Measurements from ENCODE around the gene PFDN2. TPM values are rescaled to one million over a fixed set of nuclear protein-coding genes. Genes with fewer than 3 reads are reported as not detected.

The PFDN2 gene
- total RNA-seq, 2 experiments from 2014 or later: 76.6 to 78.8 TPM

DNA sequence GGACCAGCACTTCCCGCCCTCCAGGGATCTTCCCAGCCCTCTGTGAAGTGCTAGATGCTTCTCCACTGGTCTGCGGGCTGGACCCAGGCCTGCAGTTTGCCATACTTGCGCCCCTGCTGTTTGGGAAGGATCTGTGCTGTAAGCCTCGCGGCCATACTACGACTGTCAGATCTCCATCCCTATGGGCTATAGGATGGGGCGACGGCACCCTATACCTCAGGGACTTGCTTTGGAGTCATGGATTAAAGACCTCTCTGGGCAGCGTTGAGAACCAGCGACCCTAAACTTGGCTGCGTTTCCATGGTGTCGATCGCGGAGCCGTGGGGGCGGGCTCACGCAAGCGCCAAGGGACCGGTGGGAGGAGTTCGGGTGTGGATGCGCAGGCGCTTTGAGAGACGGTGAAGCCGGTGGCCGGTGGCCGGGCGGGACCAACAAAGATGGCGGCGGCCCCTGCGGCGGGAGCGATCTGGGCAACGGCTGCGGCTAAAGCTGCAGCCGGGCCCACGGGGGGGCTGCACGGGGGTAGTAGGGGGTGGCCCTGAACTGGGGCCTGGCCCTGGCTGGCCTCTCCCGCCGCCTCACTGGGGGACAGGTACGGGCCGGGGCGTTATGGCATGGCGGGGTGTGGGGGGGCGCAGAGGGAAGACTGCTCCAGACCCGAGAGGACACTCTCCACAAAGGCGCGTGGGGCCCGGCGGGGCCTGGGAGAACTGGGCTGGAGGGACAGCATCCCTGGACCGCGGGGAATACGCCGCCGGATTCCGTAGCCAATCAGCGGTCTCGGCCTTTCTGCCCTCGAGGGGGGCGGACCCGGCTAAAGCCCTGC, 41.5 kb upstream of the PFDN2 start, which contains the start of gene USP21:
USP21 (plus strand) TSS at position 414 of the 826 bp plus-strand sequence. CDS start 1,141 bp downstream, outside the sequence.
- peaks cover 64% of the 10 kb centered on the region for H3K36me3 Mint-ChIP-seq (ENCODE audit: low read depth)
- H3K9me3 Mint-ChIP-seq: no peaks in the 10 kb centered on the region
- peak; percentile 93 for DNase-seq
- ChIA-PET CTCF (interaction anchor here (1.0 to 1.8 kb wide), 3 partner anchors 8 to 42 kb away, joined by 3 to 5 read pairs (median 3); partner anchors contain the start of genes NIT1 and PFDN2), POLR2A (interaction anchor here (1.1 to 2.0 kb wide), 3 partner anchors 18 to 43 kb away, joined by 3 to 9 read pairs (median 4); partner anchors contain the start of genes B4GALT3 and NDUFS2)
- peak within 1 kb of the TSS; percentile 92 for H3K4me3 Mint-ChIP-seq
- H3K27ac Mint-ChIP-seq: peak within 1 kb of the TSS; percentile 87
- no peaks in the 10 kb centered on the region for H3K27me3 Mint-ChIP-seq
- H3K4me1 Mint-ChIP-seq: peaks cover 69% of the 10 kb centered on the region

DNA sequence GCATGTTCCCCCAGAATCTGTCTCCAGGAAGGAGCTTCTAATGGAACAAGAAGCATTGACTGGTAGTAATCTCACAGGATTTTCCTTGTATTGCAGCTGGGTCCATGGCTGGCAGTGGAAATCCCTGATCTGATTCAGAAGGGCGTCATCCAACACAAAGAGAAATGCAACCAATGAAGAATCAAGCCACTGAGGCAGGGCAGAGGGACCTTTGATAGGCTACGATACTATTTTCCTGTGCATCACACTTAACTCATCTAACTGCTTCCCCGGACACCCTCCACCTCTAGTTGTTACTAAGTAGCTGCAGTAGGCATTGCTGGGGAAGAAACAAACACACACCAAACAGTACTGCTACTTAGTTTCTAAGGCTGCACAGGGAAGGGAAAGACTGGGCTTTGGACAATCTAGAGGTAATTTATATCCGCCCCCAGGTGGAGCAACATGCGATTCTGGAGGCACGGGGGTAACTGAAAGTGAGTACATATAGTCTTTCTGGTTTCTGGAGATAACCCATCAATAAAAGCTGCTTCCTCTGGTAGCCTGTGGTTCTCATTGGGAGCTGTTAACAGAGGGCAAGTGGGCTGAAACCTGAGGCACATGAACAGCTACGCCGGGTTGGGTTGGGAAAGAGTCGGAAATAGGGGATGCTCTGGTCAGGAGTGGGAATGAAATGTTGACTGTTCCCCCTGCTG, 40.6 kb upstream of the PFDN2 start:
- peak overlapping the region; percentile 87 for H3K27ac Mint-ChIP-seq

DNA sequence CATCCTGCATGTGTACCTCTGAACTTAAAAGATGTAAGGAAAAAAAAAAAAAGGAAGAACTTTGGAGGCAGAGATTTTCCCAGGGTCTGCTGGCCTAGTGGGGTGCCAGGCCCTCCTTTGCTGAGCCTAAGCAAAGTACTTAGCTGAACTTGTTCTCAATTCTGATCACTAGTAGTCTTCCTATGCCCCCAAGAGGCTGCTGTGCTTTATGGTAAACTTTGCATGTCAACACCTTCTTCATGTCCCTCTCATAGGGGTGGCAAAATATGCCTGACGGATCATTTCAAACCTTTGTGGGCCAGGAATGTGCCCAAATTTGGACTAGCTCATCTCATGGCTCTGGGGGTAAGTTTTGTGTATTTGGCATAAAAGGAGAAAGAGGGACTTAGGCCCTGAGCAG, 40.0 kb upstream of the PFDN2 start:
- ChIA-PET CTCF (interaction anchor here (0.8 to 2.1 kb wide), 9 partner anchors 8 to 224 kb away, joined by 3 to 15 read pairs (median 3); partner anchors contain the start of genes DEDD, NIT1, PFDN2 and PPOX), POLR2A (interaction anchor here (1.0 to 2.0 kb wide), 3 partner anchors 9 to 44 kb away, joined by 4 to 16 read pairs (median 9); partner anchors contain the start of genes B4GALT3, NDUFS2 and PPOX)
- Mint-ChIP-seq H3K9me3 (no peaks in the 10 kb centered on the region), H3K27ac (peak overlapping the region; percentile 12), H3K4me1 (peaks cover 63% of the 10 kb centered on the region), H3K27me3 (no peaks in the 10 kb centered on the region), H3K36me3 (ENCODE audit: low read depth) (peaks cover 52% of the 10 kb centered on the region), H3K4me3 (no peak overlapping the region)
- no peak for DNase-seq

More for the DNA sequence above, 40.6 kb upstream of the PFDN2 start:
- Mint-ChIP-seq H3K36me3 (ENCODE audit: low read depth) (peaks cover 58% of the 10 kb centered on the region), H3K27me3 (no peaks in the 10 kb centered on the region), H3K4me1 (peaks cover 68% of the 10 kb centered on the region), H3K9me3 (no peaks in the 10 kb centered on the region), H3K4me3 (peak overlapping the region; percentile 92)
- ChIA-PET CTCF (interaction anchor here (0.8 to 1.8 kb wide), 8 partner anchors 9 to 224 kb away, joined by 3 to 5 read pairs (median 3); partner anchors contain the start of genes DEDD, NIT1, PFDN2 and TOMM40L), POLR2A (interaction anchor here (1.1 to 2.0 kb wide), 4 partner anchors 8 to 44 kb away, joined by 3 to 16 read pairs (median 6); partner anchors contain the start of genes B4GALT3, NDUFS2 and PPOX)
- no peak for DNase-seq

DNA sequence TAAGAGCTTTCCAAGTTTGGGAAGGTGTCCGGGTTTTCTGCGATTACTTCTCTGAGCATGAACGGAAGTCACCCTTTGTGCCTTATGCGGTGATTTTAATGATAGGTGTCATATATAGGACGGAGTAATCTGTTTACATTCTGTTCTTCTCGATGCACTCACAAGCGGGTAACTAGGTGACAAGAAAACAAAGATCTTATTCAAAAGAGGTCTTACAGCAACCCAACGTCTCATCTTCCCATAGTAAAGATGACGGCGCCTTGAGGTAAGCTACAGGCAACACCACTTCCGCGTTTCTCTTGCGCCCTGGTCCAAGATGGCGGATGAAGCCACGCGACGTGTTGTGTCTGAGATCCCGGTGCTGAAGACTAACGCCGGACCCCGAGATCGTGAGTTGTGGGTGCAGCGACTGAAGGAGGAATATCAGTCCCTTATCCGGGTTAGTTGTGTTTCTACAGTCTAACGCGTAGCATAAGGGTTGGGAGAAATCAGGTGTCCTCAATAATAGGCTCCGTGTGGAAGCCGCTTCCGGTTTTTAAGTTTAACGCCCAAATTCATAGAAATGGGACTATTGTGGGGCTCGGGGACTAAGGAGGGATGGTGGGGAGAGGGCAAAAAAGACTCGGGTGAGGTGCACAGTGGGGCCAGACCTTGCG, 36.0 kb upstream of the PFDN2 start, which contains the start of gene UFC1:
UFC1 (plus strand) TSS at position 297 of the 656 bp plus-strand sequence; CDS start at position 317, 20 bp downstream.
- Mint-ChIP-seq H3K27ac (peak within 1 kb of the TSS; percentile 98), H3K36me3 (ENCODE audit: low read depth) (peaks cover 33% of the 10 kb centered on the region), H3K27me3 (no peaks in the 10 kb centered on the region), H3K4me3 (peak within 1 kb of the TSS; percentile 92), H3K4me1 (peaks cover 30% of the 10 kb centered on the region), H3K9me3 (no peaks in the 10 kb centered on the region)
- ChIA-PET POLR2A (interaction anchor here (0.6 to 4.1 kb wide), 18 partner anchors 13 to 317 kb away, joined by 3 to 63 read pairs (median 8); partner anchors contain the start of genes ARHGAP30, B4GALT3, DEDD and NDUFS2), CTCF (interaction anchor here (0.6 to 3.9 kb wide), 13 partner anchors 11 to 152 kb away, joined by 3 to 36 read pairs (median 3); partner anchors contain the start of genes ARHGAP30, DEDD, F11R and PPOX)
- DNase-seq: peak; percentile 85

DNA sequence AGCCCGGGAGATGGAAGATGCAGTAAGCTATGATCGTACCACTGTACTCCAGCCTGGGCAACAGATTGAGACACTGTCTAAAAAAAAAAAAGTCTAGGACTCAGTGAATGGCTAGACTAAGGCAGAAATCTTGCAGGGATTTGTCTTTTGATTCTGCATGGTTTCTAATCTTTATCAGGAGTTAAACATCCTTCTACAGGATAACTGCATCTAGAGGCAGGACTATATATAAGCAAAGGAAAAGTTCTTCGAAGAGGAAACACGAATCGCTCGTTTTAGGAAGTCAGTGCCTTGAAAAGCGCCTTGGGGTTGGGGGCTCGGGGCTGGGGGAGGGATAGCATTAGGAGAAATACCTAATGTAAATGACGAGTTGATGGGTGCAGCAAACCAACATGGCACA, 35.3 kb upstream of the PFDN2 start:
- Mint-ChIP-seq H3K27ac (peak overlapping the region; percentile 98), H3K4me3 (peak overlapping the region; percentile 92), H3K27me3 (no peaks in the 10 kb centered on the region), H3K36me3 (ENCODE audit: low read depth) (peaks cover 27% of the 10 kb centered on the region), H3K4me1 (peaks cover 23% of the 10 kb centered on the region), H3K9me3 (no peaks in the 10 kb centered on the region)
- no peak for DNase-seq
- ChIA-PET POLR2A (interaction anchor here (0.9 to 4.1 kb wide), 17 partner anchors 12 to 316 kb away, joined by 3 to 63 read pairs (median 9); partner anchors contain the start of genes ARHGAP30, B4GALT3, DEDD and NDUFS2), CTCF (interaction anchor here (0.7 to 3.9 kb wide), 12 partner anchors 10 to 161 kb away, joined by 3 to 36 read pairs (median 3); partner anchors contain the start of genes ARHGAP30, DEDD, F11R and PPOX)

DNA sequence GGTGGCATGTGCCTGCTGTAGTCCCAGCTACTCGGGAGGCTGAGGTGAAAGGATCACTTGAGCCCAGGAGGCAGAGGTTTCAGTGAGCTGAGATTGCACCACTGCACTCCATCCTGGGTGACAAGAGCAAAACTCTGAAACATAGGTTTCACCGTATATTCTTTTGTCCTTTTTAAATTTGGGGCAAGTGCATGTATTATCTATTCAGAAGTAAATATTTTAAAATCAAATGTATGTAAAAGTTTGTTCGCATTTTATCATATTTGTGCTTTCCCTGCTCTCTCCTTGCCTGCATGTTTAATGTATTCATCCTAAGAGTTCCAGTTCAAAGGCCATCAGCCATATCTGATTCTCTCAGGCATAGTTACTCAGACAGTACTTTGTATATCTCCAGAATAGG, 28.0 kb upstream of the PFDN2 start:
- ChIA-PET POLR2A (no interaction called here), CTCF (interaction anchor here (1.1 kb wide), 1 partner anchor 10 kb away, joined by 3 read pairs; no protein-coding TSS in a partner anchor)
- H3K4me1 Mint-ChIP-seq: no peaks in the 10 kb centered on the region
- no peak overlapping the region for H3K4me3 Mint-ChIP-seq
- H3K36me3 Mint-ChIP-seq (ENCODE audit: low read depth): no peaks in the 10 kb centered on the region
- no peak overlapping the region for H3K27ac Mint-ChIP-seq
- no peaks in the 10 kb centered on the region for H3K9me3 Mint-ChIP-seq
- no peak for DNase-seq
- no peaks in the 10 kb centered on the region for H3K27me3 Mint-ChIP-seq

DNA sequence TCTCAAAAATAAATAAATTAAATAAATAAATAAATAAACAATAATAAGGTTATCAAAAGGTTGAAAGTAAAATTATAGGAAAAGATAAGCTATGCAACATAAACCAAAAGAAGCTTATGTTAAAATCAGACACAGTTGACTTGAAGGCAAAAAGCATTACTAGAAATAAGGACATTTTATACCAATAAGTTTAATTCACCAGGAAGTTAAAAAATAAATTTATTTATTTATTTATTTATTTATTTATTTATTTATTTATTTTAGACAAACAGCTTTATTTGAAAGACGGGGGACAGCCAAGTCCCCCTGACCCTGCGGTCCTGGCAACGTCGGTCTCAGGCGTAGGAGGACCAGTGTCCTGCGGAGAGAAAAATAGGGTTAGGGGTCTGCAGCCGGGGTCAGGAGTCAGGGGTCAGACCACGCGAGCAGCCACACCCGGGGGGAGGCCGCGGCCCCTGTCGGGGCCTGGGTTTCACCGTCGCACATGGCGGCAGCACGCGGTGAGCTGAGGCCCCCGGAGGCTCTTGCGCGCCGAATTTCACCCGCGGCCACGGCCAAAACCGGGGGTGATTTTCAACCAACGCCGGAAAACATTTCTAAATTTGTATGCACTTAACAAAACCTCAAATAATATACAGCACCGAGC, 23.0 kb upstream of the PFDN2 start:
- DNase-seq: no peak
- H3K36me3 Mint-ChIP-seq (ENCODE audit: low read depth): peaks cover 2% of the 10 kb centered on the region
- H3K27ac Mint-ChIP-seq: no peak overlapping the region
- CTCF ChIA-PET: interaction anchor here (0.6 to 2.2 kb wide), 12 partner anchors 9 to 151 kb away, joined by 3 to 10 read pairs (median 4); partner anchors contain the start of genes ARHGAP30 and PPOX
- no peaks in the 10 kb centered on the region for H3K9me3 Mint-ChIP-seq
- H3K27me3 Mint-ChIP-seq: no peaks in the 10 kb centered on the region
- POLR2A ChIA-PET: interaction anchor here (1.1 to 3.1 kb wide), 4 partner anchors 8 to 95 kb away, joined by 3 to 11 read pairs (median 4); partner anchors contain the start of genes DEDD, PFDN2, UFC1 and USF1
- H3K4me1 Mint-ChIP-seq: peaks cover 4% of the 10 kb centered on the region
- H3K4me3 Mint-ChIP-seq: no peak overlapping the region

DNA sequence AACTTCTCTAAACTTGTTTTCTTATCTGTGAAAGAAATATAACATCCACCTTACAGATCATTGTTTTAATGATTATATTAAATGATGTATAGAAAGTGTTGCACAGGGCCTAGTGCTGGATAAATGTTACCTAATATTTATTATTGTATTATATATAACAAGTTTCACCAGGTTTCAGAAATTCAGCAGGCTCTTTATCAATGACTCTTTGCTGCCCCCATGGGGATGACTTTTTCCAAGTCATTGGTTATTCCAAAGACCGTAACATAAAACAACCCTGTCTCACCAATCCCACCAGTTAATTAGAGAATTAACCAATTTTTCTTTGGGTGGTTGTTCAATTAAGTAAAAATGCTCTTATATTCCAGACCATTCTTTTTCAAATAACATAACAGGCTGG, 21.9 kb upstream of the PFDN2 start:
- ChIA-PET POLR2A (interaction anchor here (1.3 to 2.3 kb wide), 2 partner anchors 14 to 23 kb away, joined by 3 to 9 read pairs; partner anchors contain the start of gene UFC1), CTCF (interaction anchor here (0.9 to 2.1 kb wide), 3 partner anchors 8 to 142 kb away, joined by 3 to 6 read pairs (median 6); no protein-coding TSS in a partner anchor)
- no peaks in the 10 kb centered on the region for H3K9me3 Mint-ChIP-seq
- DNase-seq: peak; percentile 44
- peaks cover 9% of the 10 kb centered on the region for H3K4me1 Mint-ChIP-seq
- H3K4me3 Mint-ChIP-seq: no peak overlapping the region
- no peak overlapping the region for H3K27ac Mint-ChIP-seq
- no peaks in the 10 kb centered on the region for H3K27me3 Mint-ChIP-seq
- H3K36me3 Mint-ChIP-seq (ENCODE audit: low read depth): peaks cover 8% of the 10 kb centered on the region

DNA sequence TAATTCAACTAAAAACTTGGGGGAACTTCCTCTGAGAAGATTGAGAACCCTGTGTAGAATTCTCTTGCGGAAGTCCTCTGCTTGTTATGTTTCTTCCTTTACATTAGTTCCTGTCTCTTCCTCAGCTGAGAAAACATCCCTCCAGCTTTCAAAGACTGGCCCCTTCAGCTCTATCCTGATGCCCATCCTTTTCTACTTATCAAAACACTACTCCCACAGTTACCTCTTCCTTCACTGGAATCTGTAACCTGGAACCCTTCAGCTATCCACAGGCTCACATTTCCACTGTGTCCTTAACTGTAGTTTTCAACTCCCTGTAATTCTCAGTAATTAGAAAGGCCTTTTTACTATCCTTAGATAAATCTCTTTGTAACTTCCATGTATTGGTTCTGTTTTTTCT, 20.6 kb upstream of the PFDN2 start:
- Mint-ChIP-seq H3K4me1 (peaks cover 9% of the 10 kb centered on the region), H3K36me3 (ENCODE audit: low read depth) (peaks cover 8% of the 10 kb centered on the region), H3K4me3 (no peak overlapping the region), H3K27ac (peak overlapping the region; percentile 21), H3K9me3 (no peaks in the 10 kb centered on the region), H3K27me3 (no peaks in the 10 kb centered on the region)
- CTCF ChIA-PET: interaction anchor here (0.6 to 1.6 kb wide), 13 partner anchors 9 to 463 kb away, joined by 3 to 7 read pairs (median 3); partner anchors contain the start of genes UFC1 and USF1
- DNase-seq: no peak
- POLR2A ChIA-PET: interaction anchor here (0.6 to 2.3 kb wide), 4 partner anchors 9 to 41 kb away, joined by 3 to 9 read pairs (median 4); partner anchors contain the start of genes NIT1, PFDN2 and UFC1

DNA sequence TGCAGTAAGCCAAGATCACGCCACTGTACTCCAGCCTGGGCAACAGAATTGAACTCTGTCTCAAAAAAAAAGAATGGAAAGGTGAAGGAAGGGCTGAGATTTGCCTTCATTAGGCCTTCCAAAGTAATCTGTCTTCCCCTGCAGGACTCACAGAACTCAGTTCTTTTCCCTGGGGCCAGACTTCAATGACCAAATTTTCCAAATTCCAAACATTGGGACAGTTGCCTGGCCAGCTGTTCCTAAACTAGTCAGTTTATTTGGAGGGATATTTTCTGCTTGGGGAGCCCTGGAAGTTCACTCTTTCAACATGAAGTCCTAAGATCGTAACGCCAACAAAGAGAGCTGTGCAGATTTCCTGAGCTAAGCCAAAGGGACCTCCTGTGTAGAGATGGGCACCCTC, 20.0 kb upstream of the PFDN2 start:
- ChIA-PET CTCF (interaction anchor here (0.6 to 1.6 kb wide), 12 partner anchors 9 to 463 kb away, joined by 3 to 7 read pairs (median 3); partner anchors contain the start of genes UFC1 and USF1), POLR2A (interaction anchor here (0.6 to 2.3 kb wide), 5 partner anchors 9 to 301 kb away, joined by 3 to 9 read pairs (median 4); partner anchors contain the start of genes NIT1, PFDN2 and UFC1)
- Mint-ChIP-seq H3K4me1 (peaks cover 9% of the 10 kb centered on the region), H3K27me3 (no peaks in the 10 kb centered on the region), H3K27ac (no peak overlapping the region), H3K9me3 (no peaks in the 10 kb centered on the region), H3K36me3 (ENCODE audit: low read depth) (peaks cover 8% of the 10 kb centered on the region), H3K4me3 (no peak overlapping the region)
- DNase-seq: no peak

Measured in activated CD4-positive, alpha-beta memory T cell treated with anti-CD3 and anti-CD28 coated beads, Interleukin-2, amount 10 ng/mL, durations not matched to agents 7 days and 5 days (primary cell).